C1 segment of cervical spinal cord (tissue), 14 donors: ENCODE data around the gene CD5L.

Experiments
- DNase-seq, 14 donors: peaks; one replicate each; lab custom pipeline; 2025; lab: John Stamatoyannopoulos, UW

CD5L gene

DNA sequence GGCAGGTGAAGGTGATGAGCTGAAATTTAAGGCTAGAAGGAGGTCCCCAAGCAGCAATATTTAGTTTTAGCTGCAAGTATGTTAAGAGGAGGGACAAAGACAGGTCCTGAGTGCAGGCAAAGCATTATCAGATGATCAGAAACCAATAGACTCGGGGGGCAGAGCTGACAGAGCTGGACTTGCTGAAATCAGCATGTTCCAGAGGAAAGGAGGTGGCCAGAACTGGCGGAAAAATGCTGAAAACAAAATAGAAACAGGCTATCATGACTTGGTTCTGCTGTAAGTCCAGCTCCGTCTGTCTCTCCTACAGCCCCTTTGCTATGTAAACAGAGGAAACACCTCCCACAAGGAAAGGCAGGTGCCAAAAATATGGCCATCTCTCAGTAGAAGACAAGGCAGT lies at the start of gene CD5L:
Gene CD5L, minus strand, starts transcription at position 101 of the 400 bp plus-strand sequence. CDS start 107 bp downstream, outside the sequence.
- DNase-seq = no peak

DNA sequence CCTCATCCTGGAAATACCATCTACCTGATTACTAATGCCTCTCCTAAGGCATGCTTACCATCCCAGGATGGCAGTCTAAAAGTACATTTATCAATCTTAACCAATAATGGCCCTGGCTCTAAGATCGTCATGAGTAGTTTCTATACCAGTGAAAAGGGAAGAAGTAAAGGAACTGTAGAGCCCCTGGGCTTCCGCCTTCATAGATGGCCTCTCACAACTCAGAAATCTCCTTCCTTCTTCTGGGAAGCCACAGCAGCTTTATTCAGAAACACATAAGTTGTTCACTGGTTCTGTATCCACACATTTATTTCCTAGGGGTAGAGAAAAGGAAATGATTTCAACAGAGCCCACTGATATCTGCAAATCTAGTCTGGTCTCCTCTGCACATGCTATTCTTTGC lies 41.0 kb upstream of the CD5L start:
- DNase-seq = peak in 1 of 14 donors; percentile 2

DNA sequence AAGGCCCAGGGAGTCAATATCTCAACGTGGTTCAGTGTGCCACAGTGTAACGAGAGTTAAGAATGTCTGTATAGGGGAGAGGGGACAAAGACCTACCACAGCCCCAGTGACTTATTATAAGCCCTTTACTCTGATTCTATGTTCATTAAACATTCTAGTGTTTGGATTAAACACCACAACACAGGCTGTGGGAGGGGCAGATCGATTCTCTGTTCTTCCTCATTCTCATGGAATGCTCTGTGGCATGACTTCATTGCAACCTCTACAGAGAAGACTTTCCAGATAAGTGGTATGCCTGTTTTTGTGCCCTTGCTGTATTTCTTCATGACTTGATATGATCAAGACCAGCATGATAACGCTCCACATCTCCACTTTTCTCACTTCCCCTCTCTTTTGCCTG lies 39.0 kb upstream of the CD5L start:
- DNase-seq = no peak

DNA sequence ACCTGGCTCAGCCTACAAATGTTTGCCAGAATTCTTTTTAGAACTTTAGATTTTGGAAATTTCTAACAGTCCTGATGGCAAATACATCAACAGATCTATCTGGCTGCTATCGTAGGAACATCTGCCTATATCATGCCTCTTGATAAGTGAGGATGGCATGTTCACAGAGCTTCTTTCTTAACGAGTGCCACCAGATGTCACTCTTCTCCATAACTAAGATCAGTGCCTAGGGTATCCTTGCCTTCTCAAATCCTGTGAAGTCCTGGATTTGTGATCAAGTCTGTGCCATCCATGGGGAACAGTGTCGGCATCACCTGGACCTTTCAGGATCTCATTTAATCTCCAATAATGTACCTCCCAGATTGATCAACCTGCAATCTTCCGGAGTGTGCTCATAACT lies 36.5 kb upstream of the CD5L start:
- DNase-seq = peak in 1 of 14 donors; percentile 10

DNA sequence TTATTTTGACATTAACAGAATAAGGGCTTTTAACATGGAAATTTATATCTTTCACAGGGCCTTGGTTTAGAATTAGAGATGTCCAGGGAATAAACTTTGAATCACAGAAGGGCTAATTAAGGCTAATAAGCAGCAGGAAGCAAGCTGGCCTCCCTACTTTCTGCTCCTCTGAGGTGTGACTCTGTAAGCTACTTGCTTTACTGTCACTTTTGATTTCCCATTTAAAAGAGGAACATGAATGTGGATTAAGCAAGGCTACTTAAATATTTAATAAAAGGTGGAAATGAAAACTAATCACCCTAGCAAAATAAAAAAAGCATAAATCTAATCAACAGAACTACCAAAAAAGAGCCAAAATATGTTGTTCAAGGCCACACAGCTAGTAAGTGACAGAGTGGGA lies 28.9 kb upstream of the CD5L start:
- DNase-seq = no peak

DNA sequence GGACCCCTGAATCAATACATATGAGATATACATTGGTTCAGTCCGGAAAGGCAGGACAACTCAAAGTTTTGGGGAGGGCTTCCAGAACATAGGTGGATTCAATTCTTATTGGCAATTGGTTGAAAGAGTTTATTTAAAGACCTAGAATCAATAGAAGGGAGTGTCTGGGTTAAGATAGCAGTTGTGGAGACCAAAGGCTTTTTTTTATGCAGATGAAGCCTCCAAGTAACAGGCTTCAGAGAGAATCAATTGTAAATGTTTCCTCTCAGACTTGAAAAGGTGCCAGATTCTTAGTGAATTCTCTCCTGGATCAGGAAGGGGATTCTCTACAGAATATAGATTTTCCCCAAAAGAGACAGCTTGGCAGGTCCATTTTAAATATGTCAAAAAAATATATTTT lies 27.0 kb upstream of the CD5L start:
- DNase-seq = no peak

DNA sequence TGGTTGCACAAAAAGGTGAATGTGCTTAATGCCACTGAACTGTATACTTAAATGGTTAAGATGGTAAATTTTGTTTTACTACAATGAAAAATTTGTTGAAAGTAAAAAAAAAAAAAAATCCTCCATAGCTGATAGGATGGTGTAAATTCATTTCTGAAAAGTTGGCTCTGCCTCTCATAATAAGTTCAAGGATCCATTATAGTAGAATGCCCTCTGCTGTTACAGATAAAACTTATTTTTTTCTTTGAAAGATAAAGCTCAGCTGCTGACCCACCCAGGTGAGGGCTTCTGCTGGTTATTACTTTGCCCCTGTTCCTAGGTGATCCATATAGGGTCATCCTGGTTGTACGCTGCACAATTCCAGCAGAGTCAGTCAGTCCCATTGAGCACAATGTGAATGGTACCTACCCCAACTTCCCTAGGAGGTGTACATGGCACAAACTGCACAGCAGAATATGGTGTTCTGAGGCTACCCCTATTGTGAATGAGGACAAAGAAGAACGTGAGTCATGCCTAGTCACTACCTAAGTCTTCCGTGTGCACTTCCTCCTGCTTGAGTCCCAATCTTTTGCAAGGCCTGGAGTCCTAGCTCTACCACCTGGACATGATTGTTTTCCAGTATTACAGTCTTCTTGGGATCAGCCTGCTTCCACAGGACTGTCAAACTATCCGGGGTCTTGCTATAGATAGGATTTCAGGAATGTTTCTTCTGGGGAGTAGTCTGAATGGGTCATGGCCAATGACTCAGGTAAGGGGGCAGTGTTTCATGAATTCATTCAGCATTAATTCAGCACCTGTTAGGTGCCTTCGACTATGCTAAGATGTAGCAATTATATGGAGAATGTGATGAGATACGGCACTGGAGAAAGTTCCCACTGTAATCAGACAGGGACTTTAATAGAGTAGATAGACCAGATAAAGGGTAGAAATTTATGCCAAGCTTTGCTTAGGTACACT lies 20.8 kb upstream of the CD5L start:
- no peak for DNase-seq

DNA sequence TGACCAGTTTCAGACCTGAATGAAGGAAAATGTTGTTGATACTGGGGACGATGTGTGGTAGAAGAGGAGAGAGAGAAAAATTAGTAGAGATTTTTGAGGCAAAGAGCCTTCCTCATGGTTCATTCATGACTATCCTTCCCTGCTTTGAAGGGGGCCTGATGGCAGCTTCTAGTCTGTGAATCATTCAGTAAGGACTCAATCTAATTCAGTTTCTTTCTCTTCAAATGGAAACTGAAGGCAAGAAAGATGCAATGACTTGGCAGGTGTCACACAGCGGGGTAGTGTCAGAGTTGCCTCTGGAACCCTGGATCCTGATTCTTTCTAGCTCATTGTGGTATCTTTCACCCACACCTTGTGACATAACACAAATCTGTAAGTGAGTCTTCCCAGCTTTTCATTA lies 14.9 kb upstream of the CD5L start:
- no peak for DNase-seq

DNA sequence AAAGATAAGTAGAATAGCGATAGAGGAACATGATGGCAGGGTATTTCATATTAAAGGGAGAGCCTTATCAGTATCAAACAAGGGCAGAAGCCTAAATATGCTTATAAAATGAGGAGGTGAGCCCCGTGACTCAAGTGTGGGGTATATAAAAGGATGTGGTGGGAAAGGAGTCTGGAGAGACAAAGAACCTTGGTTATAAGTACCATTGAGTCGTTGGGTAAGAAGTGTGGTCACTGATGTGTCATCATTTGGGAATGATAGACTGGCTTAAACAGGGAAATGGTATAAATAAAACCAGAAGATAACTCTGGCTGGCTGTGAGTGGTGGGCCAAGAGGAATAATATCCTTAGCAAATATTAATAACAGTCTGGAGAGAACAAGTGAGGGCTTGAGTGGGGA lies 10.9 kb upstream of the CD5L start:
- DNase-seq = no peak

DNA sequence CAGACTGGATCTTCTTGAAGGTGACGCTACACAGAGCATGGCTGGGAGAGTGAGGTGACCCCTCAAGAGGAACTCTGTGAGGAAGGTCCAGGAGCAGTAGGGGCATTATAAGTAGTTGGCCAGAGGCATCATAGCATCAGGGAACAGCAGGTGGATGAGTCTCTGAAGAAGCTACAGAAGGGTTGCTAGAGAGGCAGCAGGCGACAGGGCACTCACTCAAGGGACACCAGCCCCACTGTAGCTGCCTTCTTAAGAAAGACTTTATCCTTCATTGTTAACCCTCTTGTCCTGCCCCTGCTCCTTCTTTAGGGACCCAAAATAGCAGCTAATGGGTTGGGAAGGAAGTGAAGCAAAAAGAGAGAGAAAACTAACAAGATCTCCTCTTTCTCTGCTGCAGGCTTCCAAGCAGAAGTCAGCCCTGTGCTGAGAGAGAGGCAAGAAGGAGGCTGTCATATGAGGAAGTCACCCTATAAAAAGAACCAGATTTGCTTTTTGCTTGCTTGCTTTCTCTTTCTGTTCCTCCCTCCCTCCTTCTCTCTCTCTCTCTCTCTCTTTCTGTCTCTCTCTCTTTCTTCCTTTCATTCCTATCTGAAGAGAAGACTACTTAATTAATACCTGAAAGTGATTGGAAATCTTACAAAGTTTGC lies 7.7 kb upstream of the CD5L start:
- DNase-seq = no peak

DNA sequence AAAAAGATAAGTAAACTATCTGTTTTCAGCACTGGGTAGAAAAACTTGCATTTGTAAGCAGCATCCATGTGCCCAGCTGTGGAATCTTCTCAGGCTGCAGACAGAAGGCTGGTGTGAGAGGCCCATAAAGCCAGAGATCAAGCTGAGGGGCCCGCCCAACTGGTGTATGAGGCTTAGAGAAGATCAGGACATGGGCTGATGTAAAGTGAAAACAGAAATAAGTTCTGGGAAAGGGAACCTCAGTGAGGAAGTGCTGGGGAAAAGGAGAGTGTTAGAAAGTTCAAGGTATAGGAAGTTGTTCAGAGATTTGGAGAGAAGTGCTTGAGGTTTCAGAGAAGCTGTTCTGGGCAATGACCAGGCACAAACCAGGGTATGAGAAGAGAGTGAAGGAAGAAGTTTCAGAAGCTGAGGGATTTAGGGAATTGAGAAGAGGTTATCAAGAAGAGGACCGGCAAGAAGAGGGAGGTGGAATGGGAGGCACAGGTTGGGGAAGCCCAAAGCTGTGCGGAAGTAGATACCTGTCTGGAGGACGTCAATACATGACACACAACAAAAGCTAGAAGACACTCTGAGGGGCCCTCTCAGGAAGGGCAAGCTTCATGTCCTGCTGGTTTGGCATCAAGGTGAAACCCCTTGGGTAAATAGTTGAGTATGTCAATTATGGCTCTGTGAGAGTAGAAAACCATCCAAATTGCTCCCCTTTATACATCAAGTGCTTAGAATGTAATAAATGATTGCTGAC lies 2.7 kb upstream of the CD5L start:
- DNase-seq = peak in 3 of 14 donors; percentile 10 to 19 (median 11)

DNA sequence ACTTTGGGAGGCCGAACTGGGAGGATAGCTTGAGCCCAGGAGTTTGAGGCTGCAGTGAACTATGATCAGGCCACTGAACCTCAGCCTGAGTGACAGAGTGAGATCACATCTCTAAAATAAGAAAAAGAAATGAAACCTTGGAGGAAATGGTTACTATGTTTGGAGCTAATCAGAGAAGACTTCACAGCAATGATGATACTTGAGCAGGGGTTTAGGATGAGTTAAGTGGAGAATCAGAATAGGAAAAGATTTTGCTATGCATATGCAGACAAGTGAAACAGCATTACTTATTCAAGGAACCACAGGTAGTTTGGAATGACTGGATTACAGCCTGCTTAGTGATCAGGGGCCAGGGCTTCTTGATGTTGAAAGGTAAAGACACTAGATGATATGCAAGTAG lies 1.3 kb upstream of the CD5L start:
- DNase-seq = no peak

DNA sequence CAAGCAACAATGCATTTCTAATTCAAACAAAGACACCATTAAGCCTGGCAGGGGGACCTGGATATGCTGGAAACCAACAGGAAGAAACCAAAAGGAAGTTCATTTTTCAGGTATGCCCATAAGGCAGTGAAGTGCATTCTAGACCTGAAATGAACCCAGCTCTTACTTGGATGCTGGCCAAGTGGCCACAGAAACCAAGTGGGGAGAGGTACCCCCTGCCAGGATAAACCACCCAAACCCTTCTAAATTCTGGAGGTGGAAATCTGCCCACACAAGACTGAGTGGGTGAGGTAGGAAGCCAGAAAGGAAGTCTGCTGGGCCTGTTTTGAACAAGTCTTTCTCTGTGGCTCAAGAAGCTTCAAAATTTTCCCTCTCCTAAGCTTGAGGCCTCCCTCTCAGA lies 2.6 kb downstream of the CD5L start:
- no peak for DNase-seq

DNA sequence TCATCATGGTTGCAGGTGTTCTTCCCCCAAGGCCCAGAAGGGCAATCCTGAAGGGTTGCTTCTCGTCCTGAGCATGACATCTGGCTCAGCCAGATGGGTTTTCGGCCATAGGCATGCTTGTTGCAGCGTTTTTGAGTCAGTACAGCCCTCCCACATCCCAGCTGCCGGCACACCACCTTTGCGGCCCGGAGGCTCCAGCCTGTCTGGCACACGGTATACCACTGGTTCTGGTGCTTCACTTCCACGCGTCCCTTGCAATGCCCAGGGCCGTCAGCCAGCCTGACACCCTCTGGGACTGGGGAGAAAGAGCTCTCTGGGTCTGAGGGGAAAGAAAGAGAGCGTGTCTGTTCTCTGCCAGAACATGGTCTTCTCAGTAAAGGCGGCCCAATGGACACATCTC lies 7.2 kb downstream of the CD5L start:
- DNase-seq = no peak

DNA sequence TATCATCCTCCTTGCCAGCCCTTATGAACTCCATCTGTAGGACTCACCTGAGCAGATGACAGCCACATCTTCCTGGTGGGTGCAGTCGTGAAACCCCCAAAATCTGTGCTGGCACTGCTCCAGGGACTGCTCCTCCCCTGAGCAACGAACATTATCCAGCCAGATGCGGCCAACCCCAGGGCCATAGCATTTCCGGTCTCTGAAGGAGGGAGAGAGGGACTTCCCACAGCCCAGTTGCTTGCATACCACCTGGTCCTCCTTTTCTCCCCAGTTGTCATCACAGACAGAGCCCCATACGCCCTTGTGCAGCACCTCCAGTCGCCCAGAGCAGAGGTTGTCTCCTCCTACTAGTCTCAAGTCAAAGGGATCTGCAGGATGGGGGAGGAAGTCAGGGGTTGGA lies 8.5 kb downstream of the CD5L start:
- DNase-seq = no peak

DNA sequence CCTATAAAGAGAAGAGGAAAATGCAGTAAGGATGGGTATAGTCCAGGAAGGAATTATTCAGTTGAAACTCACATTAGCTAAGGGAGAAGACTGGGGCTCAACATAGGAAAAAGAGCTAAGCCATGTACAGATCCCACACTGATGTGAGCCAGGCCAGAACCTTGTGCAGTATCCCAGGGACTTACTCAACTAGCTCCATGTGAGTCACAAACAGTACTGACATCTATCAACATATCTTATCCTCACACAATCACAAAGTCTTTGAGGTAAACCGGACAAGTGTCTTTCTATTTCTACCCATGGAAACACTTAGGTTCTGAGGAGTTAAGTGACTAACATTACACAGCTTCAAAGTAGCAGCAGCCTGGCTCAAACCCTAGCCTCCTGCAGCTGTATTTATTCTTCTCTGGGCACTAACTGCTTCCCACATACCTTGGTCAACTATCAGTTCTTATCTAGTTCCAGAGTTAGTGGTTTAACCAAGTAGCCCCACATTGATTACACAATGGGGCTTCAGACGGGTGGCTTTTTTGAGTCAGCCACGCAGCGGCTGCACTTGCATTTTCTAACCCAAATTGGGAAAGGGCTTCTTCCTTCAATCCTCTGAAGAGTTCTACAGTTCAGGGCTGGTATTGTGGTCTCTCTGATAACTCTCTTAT lies 9.5 kb downstream of the CD5L start:
- no peak for DNase-seq

DNA sequence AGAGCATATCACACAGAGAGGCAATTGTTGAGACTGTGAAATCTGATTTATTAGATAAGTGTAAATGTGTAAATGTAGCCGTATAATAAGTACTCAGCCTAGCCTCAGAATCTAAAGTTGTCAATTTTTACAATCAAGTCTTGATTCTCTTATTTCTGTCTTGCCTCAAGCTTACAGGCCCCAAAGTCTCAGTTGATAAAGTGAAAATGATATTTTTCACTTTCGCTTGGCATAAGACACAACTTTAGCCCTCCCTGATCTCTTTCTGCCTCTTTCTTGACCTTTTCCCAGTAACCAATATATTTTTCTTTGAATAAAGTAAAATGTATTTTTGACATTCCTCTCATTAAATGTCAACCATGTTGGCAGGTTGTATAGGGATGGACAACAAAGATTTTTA lies 10.7 kb downstream of the CD5L start:
- DNase-seq = no peak

DNA sequence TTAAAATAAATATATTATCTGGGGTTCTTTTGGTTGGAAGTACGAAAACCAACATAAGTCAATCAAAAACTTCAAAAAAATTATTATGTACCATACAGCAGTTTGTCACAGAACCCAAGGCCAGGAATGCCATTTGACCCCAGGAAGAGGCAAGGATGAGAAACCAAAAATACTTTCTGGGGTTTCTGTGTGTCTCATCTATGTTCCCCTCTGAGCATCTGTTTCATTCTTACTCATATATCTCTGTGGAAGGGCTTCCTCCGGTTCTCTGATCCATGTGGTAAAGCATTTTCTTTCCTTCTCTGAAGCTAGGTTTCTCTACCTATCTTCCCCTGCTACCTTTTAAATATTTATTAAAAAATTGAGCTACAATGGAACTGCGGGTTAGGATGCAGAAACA lies 11.9 kb downstream of the CD5L start:
- DNase-seq = no peak

DNA sequence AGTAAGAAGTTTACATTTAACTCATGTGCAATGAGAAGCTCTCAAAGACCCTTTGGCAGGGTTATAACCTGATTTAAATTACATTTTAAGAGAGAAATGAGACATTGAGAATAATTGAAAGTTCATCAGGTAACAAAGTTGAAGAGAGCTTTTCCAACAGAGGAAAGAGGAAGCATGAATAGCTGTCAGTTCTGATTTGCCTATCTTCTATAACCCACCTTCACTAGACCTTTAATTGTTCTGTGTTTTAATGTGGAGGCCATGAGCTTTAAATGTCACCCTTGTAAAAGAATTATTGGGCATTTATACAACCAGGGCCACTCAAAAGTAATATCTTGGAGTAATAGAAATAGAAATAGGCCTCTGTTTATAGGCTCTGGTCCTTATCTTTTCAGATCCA lies 12.4 kb downstream of the CD5L start:
- no peak for DNase-seq

DNA sequence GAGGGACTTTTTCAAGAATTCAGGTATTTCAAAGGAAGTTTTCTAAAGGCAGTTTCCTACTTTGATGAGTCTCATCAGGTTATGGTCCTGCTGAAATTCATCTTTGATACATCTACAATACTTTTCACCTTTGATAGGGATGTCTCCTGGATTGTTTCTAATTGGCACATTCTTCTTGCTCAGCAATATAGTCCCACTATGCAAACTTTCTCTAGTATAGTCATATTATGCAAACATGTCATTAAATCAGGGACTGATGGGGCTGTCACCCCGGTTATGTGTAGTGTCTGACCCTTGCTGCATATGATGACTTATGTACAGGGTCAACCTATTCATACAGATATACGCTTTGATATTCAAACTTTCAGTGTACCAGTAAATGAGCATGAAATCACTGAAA lies 21.3 kb downstream of the CD5L start:
- DNase-seq = no peak

DNA sequence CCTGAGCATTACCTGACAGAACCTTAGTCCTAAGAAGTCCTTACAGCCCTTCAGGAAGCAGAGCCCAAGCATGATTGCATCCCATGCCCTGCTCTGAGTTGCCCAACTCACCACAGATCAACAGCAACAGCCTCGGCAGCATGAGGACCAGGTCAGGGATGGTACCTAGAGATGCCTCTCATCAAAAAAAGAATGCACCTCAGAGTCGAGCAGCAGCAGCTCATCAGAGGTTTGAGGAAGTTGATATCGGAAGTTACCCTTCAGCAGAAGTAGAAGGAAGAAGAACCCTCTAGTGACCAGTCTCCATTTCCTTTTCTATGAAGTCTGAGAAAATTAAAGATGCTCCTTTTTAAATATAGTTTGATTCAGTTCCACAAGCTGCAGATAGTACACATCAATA lies 21.7 kb downstream of the CD5L start, which contains the start of gene FCRL1:
Gene FCRL1, minus strand, starts transcription at position 225 of the 400 bp plus-strand sequence. Its CDS starts 83 bp downstream, at position 142.
- DNase-seq = no peak

DNA sequence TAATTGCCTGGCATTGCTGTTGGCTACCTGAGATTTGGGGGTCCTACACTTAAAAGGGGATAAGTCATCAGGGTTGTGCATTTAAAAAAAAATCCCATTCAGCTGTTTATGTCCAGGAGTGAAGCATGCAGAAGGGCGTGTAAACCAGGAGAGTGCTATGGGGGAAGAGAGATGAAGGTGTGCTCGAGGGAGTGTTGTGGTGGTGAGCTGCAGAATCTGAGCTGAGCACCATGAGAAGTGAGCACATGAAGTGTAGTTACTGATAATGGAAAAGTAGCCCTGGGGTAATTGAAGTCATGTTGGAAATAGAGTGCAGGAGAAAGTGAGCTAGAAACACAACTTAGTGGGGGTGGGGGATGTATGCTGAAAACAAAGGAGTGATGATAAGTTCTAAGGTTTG lies 22.4 kb downstream of the CD5L start:
- no peak for DNase-seq
